Measurements from ENCODE around the gene IGLL5. TPM values are rescaled to one million over a fixed set of nuclear protein-coding genes. Genes with fewer than 3 reads are reported as not detected.

Gene IGLL5
- total RNA-seq (not detected in 2 replicates), polyA plus RNA-seq (not detected in 2 replicates)

DNA sequence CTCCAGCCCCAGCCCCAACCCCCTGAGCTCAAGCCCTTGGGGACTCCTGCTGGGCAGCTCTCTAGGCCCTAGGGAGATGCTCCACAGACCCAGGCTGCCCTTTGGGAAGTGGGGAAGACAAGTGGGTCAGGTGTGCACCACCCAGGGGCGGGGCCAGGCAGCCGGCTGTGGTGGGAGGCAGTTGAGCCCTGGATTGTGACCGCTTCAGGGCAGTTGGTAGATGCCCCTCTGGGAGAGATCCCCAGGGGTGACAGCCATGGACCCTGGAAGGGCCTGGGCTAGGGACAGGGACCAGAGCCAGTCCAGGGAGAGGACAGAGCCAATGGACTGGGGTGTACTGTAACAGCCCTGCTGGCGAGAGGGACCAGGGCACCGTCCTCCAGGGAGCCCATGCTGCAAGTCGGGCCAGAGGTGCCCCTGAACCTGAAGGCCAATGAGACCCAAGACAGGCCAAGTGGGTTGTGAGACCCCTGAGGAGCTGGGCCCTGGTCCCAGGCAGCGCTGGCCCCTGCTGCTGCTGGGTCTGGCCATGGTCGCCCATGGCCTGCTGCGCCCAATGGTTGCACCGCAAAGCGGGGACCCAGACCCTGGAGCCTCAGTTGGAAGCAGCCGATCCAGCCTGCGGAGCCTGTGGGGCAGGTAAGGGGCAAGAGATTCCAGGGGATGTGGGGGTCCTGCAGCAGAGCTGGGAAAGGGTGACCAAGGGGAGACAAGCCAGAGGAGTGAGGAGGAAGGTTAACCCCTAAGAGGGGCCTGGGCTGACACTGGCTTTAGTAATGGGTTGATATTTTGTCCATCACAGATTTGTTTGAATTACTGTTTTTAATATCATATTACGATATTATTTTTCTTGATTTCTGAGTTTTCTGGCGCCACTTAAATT, at the start of gene IGLL5:
IGLL5 (plus strand) TSS at position 196 of the 883 bp plus-strand sequence; CDS start at position 434, 238 bp downstream.
- H3K27me3 ChIP-seq: no peaks in the 10 kb centered on the region
- H3K4me3 ChIP-seq: no peak within 1 kb of the TSS
- TF ChIP-seq, protein P1, sequence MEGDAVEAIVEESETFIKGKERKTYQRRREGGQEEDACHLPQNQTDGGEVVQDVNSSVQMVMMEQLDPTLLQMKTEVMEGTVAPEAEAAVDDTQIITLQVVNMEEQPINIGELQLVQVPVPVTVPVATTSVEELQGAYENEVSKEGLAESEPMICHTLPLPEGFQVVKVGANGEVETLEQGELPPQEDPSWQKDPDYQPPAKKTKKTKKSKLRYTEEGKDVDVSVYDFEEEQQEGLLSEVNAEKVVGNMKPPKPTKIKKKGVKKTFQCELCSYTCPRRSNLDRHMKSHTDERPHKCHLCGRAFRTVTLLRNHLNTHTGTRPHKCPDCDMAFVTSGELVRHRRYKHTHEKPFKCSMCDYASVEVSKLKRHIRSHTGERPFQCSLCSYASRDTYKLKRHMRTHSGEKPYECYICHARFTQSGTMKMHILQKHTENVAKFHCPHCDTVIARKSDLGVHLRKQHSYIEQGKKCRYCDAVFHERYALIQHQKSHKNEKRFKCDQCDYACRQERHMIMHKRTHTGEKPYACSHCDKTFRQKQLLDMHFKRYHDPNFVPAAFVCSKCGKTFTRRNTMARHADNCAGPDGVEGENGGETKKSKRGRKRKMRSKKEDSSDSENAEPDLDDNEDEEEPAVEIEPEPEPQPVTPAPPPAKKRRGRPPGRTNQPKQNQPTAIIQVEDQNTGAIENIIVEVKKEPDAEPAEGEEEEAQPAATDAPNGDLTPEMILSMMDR (IDR thresholded peaks at IDR 0.05; ENCODE audit: low read depth, low read length): no peak
- H3K9me3 ChIP-seq (ENCODE audit: low read depth): no peaks in the 10 kb centered on the region
- H3K4me1 ChIP-seq (ENCODE audit: low read depth): no peaks in the 10 kb centered on the region
- no peak within 1 kb of the TSS for H3K27ac ChIP-seq
- no peaks in the 10 kb centered on the region for H3K36me3 ChIP-seq
- DNase-seq (ENCODE audit: low read depth in 1 of 2, low spot score in 1 of 2): no peak

DNA sequence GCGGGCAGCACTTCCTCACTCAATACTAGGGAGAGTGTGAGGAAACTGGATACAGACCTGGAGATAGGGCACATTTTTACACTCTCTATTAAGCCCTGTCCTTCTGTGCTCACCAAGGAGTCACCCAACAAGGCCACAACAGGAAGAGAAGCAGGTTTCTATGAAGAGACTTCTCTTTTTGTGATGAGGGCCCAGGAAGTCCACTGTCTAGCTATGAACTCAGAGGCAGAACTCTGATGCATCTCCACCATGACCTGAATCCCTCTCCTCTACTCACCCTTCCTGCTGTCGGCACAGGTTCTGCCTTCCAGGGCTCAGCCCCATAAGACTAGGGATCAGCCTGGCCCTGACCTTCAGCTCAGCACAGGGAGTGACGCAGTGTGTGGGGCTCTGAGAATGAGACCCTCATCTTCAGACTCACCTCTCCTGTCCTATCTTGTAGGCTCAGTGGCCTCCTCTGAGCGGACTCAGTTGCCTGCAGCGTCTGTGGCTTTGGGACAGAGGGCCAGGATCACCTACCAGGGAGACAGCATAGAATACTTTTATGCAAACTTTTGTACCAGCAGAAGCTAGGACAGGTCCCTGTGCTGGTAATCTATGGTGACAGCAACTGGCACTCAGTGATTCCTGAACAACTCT, 49.3 kb upstream of the IGLL5 start:
- Histone ChIP-seq H3K27ac (no peak overlapping the region), H3K4me3 (no peak overlapping the region), H3K9me3 (ENCODE audit: low read depth) (no peaks in the 10 kb centered on the region), H3K4me1 (ENCODE audit: low read depth) (no peaks in the 10 kb centered on the region), H3K36me3 (no peaks in the 10 kb centered on the region), H3K27me3 (no peaks in the 10 kb centered on the region)
- DNase-seq (ENCODE audit: low read depth in 1 of 2, low spot score in 1 of 2): no peak
- TF ChIP-seq, protein P1 (IDR thresholded peaks at IDR 0.05; ENCODE audit: low read depth, low read length): no peak

DNA sequence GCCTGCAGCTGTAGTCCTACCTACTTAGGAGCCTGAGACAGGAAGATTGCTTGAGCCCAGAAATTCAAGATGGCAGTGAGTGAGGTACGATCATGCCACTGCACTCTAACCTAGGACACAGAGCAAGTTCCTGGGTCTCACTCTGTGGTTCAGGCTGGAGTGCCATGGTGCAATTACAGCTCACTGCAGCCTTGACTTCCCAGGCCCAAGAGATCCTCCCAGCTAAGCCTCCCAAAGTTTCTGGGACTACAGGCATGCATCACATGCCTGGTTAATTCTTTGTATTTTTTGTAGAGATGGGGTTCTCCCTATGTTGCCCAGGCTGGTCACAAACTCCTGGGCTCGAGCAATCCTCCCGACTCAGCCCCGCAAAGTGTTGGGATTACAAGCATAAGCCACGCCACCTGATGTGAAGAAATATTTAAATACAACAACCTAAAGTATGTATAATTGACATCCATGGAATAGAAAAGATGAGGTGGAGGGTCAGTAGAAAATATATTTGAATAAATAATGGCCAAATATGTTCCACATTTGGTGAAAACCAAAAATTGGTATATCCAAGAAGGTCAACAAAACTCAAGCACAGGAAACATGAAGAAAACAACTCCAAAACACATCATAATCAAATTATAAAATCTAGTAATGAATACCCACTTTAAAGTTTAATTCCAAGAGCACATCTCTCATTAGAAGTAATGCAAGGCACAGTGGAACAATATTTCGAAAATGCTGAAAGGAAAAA, 47.9 kb upstream of the IGLL5 start:
- no peak overlapping the region for H3K4me3 ChIP-seq
- DNase-seq (ENCODE audit: low read depth in 1 of 2, low spot score in 1 of 2): no peak
- H3K27me3 ChIP-seq: no peaks in the 10 kb centered on the region
- H3K36me3 ChIP-seq: no peaks in the 10 kb centered on the region
- H3K9me3 ChIP-seq (ENCODE audit: low read depth): no peaks in the 10 kb centered on the region
- H3K4me1 ChIP-seq (ENCODE audit: low read depth): no peaks in the 10 kb centered on the region
- TF ChIP-seq, protein P1 (IDR thresholded peaks at IDR 0.05; ENCODE audit: low read depth, low read length): no peak
- no peak overlapping the region for H3K27ac ChIP-seq

GRCh38 chr22:22840780-22841179, 46.8 kb upstream of the IGLL5 start:
- H3K4me1 ChIP-seq (ENCODE audit: low read depth): no peaks in the 10 kb centered on the region
- H3K27ac ChIP-seq: no peak overlapping the region
- H3K4me3 ChIP-seq: no peak overlapping the region
- no peaks in the 10 kb centered on the region for H3K9me3 ChIP-seq (ENCODE audit: low read depth)
- no peaks in the 10 kb centered on the region for H3K36me3 ChIP-seq
- DNase-seq (ENCODE audit: low read depth in 1 of 2, low spot score in 1 of 2): no peak
- H3K27me3 ChIP-seq: no peaks in the 10 kb centered on the region
- TF ChIP-seq, protein P1 (IDR thresholded peaks at IDR 0.05; ENCODE audit: low read depth, low read length): no peak

DNA sequence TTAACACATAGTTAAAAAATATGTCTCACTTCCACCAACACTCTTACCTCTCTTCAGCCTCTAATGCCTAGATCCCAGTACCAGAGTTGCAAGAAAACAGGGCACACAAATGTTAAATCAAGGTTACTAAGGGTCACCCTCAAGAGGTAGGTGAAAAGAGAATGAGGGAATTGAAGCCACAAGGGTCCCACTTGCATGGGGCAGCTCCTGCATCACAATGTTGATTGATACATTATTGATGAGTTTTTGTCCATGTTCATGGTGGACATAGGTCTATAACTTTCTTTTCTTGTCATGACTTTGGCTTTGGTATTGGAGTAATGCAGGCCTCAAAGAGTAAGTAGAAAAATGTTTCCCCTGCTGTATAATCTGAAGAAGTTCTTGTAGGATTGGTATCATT, 46.0 kb upstream of the IGLL5 start:
- TF ChIP-seq, protein P1 (IDR thresholded peaks at IDR 0.05; ENCODE audit: low read depth, low read length): no peak
- no peaks in the 10 kb centered on the region for H3K36me3 ChIP-seq
- DNase-seq (ENCODE audit: low read depth in 1 of 2, low spot score in 1 of 2): no peak
- no peaks in the 10 kb centered on the region for H3K4me1 ChIP-seq (ENCODE audit: low read depth)
- no peaks in the 10 kb centered on the region for H3K9me3 ChIP-seq (ENCODE audit: low read depth)
- no peaks in the 10 kb centered on the region for H3K27me3 ChIP-seq
- H3K4me3 ChIP-seq: no peak overlapping the region
- no peak overlapping the region for H3K27ac ChIP-seq
